Adrenal gland (tissue), 12 donors: ENCODE data around the gene SFXN3. TPM values are rescaled to one million over a fixed set of nuclear protein-coding genes. Genes with fewer than 3 reads are reported as not detected.

ENCODE experiments used
- DNase-seq, 7 donors: peaks; one replicate each; pipeline ENCODE4 v3.0.0-alpha.2; 2019 to 2020
- H3K27ac ChIP-seq, 5 donors: fragments of 200-600 bp; sonication (generic) in 4 of 5; 1 replicate in 3 of 5; 2 replicates in 2 of 5; pipeline versions ENCODE4 v1.5.1 to v1.8.0; 2016 to 2020; ENCODE audit warnings: mild to moderate bottlenecking in 1 of 5
- H3K27me3 ChIP-seq: fragments of 200-600 bp; 2 replicates; pipeline ENCODE4 v1.8.0; 2021
- H3K36me3 ChIP-seq, 2 donors: fragments of 200-600 bp; replicated peaks in 1 of 2; 1 replicate in 1 of 2; 2 replicates in 1 of 2; pipeline versions ENCODE4 v1.5.1 to v1.8.0; 2018 to 2022
- H3K4me1 ChIP-seq, 2 donors: fragments of 200-600 bp; replicated peaks in 1 of 2; 1 replicate in 1 of 2; 2 replicates in 1 of 2; pipeline versions ENCODE4 v1.5.1 to v1.8.0; 2018 to 2021
- H3K4me3 ChIP-seq, 4 donors: fragments of 200-600 bp; sonication (generic) in 3 of 4; one replicate each; pipeline ENCODE4 v1.5.1; 2016 to 2018
- H3K9me3 ChIP-seq, 3 donors: fragments of 200-600 bp; sonication (generic) in 1 of 3; replicated peaks in 1 of 3; 1 replicate in 2 of 3; 2 replicates in 1 of 3; pipeline versions ENCODE4 v1.5.1 to v1.8.0; 2016 to 2021
- POLR2A ChIP-seq, 2 donors: fragments of 450-650 bp; IDR thresholded peaks; one replicate each; pipeline ENCODE4 v1.6.1; 2017; ENCODE audit warnings: antibody characterized with exemption in 2 of 2, mild to moderate bottlenecking in 2 of 2, moderate library complexity in 1 of 2
- WGBS, 4 donors: extraction: QIAGEN DNeasy Blood & Tissue Kit in 2 of 4; methylation state at CpG; one replicate each; pipeline versions ENCODE4 v1.1.5 to v1.1.7; 2013 to 2017; 5-methylcytosine and 5-hydroxymethylcytosine counted together
- intact Hi-C, 2 donors: fragments of 100-400 bp; cut with DNase I; formaldehyde crosslinking; loops; one replicate each; pipeline versions ENCODE4 v1.14.1 to v1.15.0; 2022 to 2023
- polyA plus RNA-seq, 3 donors: library from polyadenylated mRNA; stranded (reverse); fragments of 200-250 nt in 2 of 3; fragments of 350-450 nt in 1 of 3; fragmentation: Illumina TruSeq in 1 of 3; extraction: RNeasy Lipid Tissue Mini Kit (QIAGEN cat#74804) in 1 of 3; gene quantifications; one replicate each; pipeline ENCODE4 v1.2.3, GENCODE V29; 2013 to 2014
- total RNA-seq, 9 donors: library from RNA; depleted of rRNA in 4 of 9; stranded (reverse); fragments of >200 nt in 4 of 9; fragments of 120-200 nt in 1 of 9; fragmentation: NEBNext Ultra II Directional in 1 of 9; extraction: Animal tissue kit (Norgen Biotek cat#: 25700) in 1 of 9; gene quantifications; one replicate each; pipeline versions ENCODE4 v1.1.0 to v1.2.4, GENCODE V29; 2013 to 2023
- TF ChIP-seq, protein P1 (sequence below), 6 experiments: fragments of 450-650 bp in 4 of 6; fragments of 200-600 bp in 2 of 6; sonication (generic) in 1 of 6; IDR thresholded peaks; 1 replicate in 5 of 6; 2 replicates in 1 of 6; pipeline versions ENCODE4 v1.5.1 to v1.8.0; 2016 to 2021; ENCODE audit warnings: antibody characterized with exemption in 6 of 6, mild to moderate bottlenecking in 2 of 6, moderate library complexity in 1 of 6
- donor health status: healthy with polysubstance abuse.
- donor health status: Bipolar disorder and iron deficiency.
- donor health status: DM: yes; HTN: yes; CAD: no.
- donor health status: DM: no; HTN: no; CAD: no.
- donor health status: DM: no; HTN: no; CAD: no.
- donor health status: DM: yes; HTN: yes; CAD: no.

Gene SFXN3
- total and polyA plus RNA-seq, 12 donors = 20.4 to 54.0 (median 31.0) TPM

DNA sequence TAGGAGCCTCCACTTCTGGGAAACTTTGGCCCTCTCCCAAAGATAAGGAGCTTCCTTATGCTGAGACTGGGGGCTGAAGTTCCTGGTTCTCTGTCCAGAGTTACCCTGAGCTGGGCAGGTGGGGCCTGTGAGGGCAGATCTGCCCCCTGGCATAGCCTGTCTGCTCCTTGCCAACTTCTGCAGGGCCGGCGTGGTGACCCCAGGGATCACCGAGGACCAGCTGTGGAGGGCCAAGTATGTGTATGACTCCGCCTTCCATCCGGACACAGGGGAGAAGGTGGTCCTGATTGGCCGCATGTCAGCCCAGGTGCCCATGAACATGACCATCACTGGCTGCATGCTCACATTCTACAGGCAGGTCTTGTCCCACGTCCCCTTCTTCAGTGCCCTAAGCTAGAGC is 4.3 kb downstream of the SFXN3 start:
- TF ChIP-seq, protein P1, sequence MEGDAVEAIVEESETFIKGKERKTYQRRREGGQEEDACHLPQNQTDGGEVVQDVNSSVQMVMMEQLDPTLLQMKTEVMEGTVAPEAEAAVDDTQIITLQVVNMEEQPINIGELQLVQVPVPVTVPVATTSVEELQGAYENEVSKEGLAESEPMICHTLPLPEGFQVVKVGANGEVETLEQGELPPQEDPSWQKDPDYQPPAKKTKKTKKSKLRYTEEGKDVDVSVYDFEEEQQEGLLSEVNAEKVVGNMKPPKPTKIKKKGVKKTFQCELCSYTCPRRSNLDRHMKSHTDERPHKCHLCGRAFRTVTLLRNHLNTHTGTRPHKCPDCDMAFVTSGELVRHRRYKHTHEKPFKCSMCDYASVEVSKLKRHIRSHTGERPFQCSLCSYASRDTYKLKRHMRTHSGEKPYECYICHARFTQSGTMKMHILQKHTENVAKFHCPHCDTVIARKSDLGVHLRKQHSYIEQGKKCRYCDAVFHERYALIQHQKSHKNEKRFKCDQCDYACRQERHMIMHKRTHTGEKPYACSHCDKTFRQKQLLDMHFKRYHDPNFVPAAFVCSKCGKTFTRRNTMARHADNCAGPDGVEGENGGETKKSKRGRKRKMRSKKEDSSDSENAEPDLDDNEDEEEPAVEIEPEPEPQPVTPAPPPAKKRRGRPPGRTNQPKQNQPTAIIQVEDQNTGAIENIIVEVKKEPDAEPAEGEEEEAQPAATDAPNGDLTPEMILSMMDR (IDR thresholded peaks at IDR 0.05) = no peak
- no peak for TF ChIP-seq POLR2A (IDR thresholded peaks at IDR 0.05)
- WGBS, 4 donors = 86 to 94% (median 91%) methylated on average over 3 to 7 of the region's 7 CpGs
- no peak overlapping the region for H3K27ac ChIP-seq
- H3K9me3 ChIP-seq = no peaks in the 10 kb centered on the region
- no peaks in the 10 kb centered on the region for H3K27me3 ChIP-seq
- no peak overlapping the region for H3K4me3 ChIP-seq
- H3K36me3 ChIP-seq = peaks cover 0 to 56% of the 10 kb centered on the region in 2 donors
- no peak for DNase-seq
- intact Hi-C loops = no loop called here
- peaks cover 14 to 25% of the 10 kb centered on the region in 2 donors for H3K4me1 ChIP-seq

DNA sequence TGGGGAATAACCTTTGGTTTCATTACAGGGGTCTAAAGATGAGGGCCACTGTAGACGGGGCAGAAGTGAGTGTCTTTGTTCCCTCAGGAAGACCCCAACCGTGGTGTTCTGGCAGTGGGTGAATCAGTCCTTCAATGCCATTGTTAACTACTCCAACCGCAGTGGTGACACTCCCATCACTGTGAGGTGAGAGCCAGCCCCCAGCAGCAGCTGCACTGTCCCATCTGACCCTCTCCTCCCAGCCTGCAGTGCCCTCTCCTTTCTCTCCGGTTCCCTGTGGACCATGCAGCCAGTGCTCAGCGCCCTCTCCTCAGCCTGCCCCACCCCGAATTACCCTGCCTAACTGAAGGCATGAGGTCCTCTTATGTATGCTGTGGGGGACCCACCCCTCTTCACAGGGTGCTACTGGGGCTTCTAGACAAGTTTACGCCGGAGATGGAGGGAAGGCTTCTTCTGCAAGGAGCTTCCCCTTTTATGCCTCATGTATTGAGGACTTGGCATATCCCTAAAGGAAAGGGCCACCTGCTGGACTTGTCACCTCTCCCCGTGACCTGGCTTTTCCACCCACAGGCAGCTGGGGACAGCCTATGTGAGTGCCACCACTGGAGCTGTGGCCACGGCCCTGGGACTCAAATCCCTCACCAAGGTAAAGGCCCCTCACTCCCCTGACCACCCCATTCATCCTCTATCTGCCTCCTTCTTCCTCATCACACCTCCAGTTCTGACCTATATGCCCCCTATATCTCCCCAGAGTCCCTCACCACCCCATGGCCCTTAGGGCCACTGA is 5.1 kb downstream of the SFXN3 start:
- 85 to 88% (median 88%) methylated on average over 10 of the region's 10 CpGs for WGBS, 4 donors
- peaks cover 10 to 18% of the 10 kb centered on the region in 2 donors for H3K4me1 ChIP-seq
- H3K27ac ChIP-seq = no peak overlapping the region
- H3K27me3 ChIP-seq = no peaks in the 10 kb centered on the region
- intact Hi-C loops = no loop called here
- no peak for TF ChIP-seq POLR2A (IDR thresholded peaks at IDR 0.05)
- TF ChIP-seq, protein P1 (IDR thresholded peaks at IDR 0.05) = no peak
- no peak for DNase-seq
- H3K9me3 ChIP-seq = no peaks in the 10 kb centered on the region
- H3K4me3 ChIP-seq = no peak overlapping the region
- peaks cover 0 to 56% of the 10 kb centered on the region in 2 donors for H3K36me3 ChIP-seq

DNA sequence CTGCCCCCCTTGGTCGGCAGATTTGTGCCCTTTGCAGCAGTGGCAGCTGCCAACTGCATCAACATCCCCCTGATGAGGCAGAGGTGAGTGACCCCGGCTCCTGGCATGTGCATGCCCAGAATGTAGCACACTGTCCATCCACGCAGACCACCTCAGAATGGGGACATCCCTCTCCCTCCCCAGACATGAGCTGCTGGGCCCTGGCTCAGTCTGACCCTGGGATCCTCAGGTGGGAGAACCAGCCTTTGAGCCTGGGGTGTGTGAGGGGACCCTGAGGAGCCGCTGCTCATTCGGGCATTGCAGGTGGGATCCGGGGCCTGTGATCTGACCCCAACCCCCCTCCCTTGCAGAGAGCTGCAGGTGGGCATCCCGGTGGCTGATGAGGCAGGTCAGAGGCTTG is 5.7 kb downstream of the SFXN3 start:
- Histone ChIP-seq H3K9me3 (no peaks in the 10 kb centered on the region), H3K4me3 (no peak overlapping the region), H3K4me1 (peaks cover 6 to 20% of the 10 kb centered on the region in 2 donors), H3K27me3 (no peaks in the 10 kb centered on the region), H3K27ac (no peak overlapping the region), H3K36me3 (peaks cover 0 to 56% of the 10 kb centered on the region in 2 donors)
- intact Hi-C loops = no loop called here
- DNase-seq = no peak
- WGBS, 4 donors = 81 to 93% (median 87%) methylated on average over 3 to 7 of the region's 7 CpGs
- TF ChIP-seq, protein P1 (IDR thresholded peaks at IDR 0.05) = no peak
- no peak for TF ChIP-seq POLR2A (IDR thresholded peaks at IDR 0.05)

DNA sequence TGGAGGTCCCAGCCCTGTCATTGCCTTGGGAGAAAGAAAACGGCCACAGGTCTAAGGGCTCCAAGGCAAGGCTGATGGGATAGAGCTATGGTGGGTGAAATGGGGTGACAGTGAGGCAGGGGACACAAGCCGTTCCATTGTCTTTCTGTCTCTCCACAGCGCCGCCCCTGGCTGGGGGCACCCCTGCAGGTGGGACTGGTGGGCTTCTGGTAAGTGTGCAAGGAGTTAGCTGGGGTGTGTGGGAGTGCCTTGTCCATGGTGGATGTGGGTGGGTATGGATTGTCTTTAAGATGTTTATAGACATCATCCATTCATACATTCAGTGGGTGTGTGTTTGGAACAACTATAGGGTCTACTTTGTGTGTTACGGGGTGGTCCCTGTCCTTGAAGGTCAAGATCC is 7.5 kb downstream of the SFXN3 start:
- Histone ChIP-seq H3K27me3 (no peaks in the 10 kb centered on the region), H3K4me1 (peaks cover 3 to 21% of the 10 kb centered on the region in 2 donors), H3K36me3 (peaks cover 0 to 56% of the 10 kb centered on the region in 2 donors), H3K9me3 (no peaks in the 10 kb centered on the region), H3K27ac (no peak overlapping the region), H3K4me3 (no peak overlapping the region)
- no peak for DNase-seq
- TF ChIP-seq, protein P1 (IDR thresholded peaks at IDR 0.05) = no peak
- TF ChIP-seq POLR2A (IDR thresholded peaks at IDR 0.05) = no peak
- intact Hi-C loops = no loop called here
- 73 to 84% (median 81%) methylated on average over 5 of the region's 5 CpGs for WGBS, 4 donors
